GM18507 (cell line): ENCODE data around the gene NCOR2.

Experiments used
- DNase-seq: peaks from one replicate; pipeline ENCODE4 v3.0.0; 2011; ENCODE audit warnings: low read depth; ENCODE audit not compliant: insufficient read length; ENCODE audit errors: extremely low spot score
- FAIRE-seq: peaks from 2 replicates; lab custom pipeline; 2011; peaks lifted over from hg19 to GRCh38; lab: Jason Lieb, UNC

Gene NCOR2

DNA sequence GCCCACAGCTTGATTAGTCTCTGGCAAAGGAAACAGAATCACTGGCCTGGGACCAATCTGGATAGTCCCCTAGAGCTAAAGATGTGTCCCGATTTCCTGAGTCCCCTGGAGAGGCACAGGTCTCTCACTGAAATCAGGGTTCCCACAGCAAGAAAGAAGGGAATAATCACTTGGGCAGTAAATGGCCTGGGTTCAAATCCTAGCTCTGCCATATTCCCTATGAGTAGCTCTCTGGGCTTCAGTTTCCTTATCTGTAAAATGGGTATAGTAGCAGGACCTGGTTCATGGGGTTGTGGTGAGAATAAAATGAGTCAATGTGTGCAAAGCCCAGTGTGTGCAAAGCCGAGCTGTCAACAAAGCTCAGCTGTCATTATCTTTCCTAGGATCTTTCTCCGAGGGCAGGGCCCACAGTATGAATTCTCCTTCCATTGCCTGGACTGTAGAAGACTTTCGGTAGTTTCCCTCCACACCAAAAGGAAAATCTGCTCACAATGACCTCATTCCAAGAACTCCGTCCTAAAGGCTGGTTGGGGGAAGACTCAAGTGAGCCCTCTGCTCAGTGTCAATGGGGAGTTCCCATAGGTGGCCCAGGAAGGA is 12.6 kb upstream of the NCOR2 start:
- FAIRE-seq (no peak), DNase-seq (no peak)

DNA sequence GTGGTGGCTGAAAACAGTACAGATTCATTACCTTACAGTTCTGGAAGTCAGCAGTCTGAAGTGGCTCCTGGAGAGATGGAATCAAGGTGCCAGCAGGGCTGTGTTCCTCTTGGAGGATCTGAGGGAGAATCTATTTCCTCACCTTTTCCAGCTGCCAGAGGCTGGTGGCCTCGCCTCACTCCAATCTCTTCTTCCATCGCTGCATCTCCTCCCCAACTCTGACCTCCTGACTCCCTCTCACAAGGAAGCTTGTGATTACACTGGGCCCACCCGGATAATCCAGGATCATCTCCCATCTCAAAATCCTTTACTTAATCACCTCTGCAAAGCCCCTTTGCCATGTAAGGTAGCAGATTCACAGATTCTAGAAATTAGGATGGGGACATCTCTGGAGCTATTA is 11.4 kb upstream of the NCOR2 start:
- FAIRE-seq (no peak), DNase-seq (no peak)

DNA sequence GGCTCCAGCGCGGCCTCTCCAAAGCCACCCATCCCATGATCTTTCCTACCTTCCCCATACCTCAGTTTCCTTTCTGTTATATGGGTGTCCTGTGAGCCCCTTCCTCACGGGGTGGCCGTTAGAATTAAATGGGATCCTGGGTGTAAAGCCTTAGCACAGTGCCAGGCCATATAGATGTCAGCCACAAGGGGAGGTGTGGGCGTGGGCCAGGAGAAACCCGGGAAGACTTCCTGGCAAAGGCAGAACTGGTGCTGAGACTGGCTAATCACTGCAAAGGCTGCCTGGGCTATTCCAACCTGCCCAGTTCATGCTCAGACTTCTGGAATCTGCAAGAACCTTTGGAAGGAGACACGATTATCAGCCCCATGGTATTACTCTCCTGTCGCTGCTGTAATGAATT is 11.0 kb upstream of the NCOR2 start:
- DNase-seq = no peak
- no peak for FAIRE-seq

DNA sequence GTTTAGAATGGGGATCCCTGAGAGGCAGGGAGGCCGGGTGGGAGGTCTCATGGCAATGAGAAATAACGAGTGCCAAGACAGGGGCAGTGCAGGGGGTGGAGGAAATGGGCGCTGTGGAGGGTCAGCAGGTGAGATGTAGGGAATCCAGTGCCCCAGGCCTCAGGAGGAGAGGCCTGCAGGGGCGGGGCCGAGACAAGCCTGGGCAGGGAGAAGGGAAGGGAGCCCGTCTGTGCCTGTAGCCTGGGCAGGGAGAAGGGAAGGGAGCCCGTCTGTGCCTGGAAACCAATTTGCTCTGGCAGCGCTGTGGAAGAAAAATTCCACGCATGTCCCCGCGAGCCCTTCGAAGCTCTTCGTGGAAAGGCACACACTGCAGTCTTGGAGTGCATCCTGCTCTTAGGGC is 10.6 kb upstream of the NCOR2 start:
- DNase-seq (no peak), FAIRE-seq (no peak)

DNA sequence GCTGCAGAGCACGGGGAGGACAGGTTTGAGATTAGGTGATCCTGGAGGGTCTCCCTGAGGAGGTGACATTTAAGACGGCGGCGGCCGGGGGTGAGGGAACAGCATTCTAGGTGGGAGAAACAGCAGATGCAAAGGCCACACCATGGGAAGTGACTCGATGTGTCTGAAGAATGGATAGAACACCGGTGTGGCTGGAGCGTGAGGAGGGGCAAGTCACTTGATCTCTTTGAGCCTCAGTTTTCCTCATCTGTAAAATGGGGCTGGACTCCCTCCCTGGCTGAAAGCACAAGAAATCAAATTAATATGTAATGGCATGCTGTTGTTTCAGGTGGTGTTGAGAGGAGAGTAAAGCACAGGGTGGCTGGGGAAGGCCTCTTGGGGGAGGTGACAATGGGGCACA is 10.0 kb upstream of the NCOR2 start:
- FAIRE-seq (no peak), DNase-seq (no peak)

DNA sequence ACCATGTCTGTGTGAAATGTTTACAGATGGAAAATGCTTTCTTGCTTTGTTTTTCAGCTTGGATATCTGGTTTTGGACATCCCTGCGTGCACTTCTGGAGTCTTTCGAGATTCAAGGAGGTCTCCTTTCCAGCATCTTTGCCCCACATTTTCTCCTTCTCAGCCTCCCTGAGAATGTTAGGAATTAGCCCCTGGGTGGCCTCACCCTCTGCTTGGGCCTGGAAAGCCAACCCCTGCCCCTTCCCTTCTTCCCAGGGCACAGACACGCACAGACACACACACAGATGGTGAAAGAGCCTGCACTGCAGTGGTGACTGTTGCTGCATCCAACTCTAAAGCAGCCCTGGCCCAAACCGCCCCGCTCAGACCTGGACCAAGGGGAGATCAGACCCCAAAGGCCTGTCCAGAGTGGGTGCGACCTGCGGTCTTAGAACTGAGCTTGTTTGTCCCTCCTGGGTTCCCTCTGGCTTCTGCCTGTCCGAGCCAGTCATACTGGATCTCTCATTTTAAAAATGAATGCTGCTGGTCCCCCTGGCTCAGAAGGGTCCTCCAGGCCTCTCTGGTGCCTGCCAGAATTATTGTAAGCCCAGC is 8.7 kb upstream of the NCOR2 start:
- DNase-seq = no peak
- no peak for FAIRE-seq

DNA sequence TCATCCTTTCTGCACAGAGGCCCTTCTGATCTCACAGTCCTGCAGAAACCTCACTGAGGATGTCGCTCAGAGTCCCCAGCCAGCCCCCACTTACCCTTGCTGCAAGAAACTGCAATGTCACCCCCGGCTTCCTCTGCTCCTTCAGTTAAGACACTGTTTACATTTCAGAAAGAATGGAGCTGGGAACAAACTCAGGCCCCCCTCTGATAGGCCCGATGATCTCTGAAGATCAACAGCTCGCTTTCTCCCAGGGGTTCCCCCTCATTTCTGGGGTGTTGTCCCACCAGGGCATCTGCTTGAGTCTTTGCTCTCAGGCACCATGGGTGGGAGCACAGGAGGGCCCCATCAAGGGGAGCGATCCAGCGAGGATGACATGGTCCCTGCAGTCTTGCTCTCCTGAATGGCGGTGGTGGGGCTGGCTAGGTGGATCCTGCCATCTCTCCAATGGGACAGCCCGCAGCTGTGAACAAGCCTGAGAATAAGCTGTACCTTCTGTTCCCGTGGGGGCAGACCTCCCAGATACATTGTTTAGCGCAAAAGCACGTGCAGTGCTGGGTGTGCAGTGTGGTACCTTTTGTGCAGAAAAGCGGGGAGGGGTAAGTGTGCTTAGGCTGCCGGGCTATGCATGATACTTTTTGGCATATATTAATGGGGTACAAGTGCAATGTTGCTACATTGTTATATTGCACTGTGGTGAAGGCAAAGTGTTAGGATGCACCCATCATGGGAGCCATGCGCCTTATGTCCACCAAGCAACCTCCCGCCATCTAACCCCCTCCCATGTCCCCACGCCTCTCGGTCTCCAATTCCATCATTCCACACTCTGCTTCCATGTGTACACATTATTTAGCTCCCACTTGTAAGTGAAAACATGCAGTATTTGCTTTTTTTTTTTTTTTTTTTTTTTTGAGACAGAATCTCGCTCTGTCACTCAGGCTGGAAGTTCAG is 6.7 kb upstream of the NCOR2 start:
- no peak for DNase-seq
- FAIRE-seq = no peak

DNA sequence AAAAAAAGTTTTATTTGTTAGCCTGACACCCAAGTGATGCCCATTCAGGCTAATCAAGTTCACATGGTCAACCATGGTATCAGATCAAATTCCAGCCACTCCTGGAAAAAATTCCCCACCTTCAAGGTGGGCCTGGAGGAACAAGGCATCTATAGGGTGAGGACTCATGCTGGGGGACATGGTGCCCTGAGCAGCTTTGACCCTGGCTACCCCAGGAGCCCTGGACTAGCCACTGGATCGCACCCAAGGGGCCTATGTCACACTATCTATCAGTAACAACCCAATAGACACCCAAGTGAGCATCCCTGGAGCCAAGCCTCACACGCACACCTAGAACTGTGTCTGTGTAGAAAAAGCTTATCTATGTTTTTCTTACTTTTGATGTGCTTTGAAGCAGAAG is 4.1 kb upstream of the NCOR2 start:
- FAIRE-seq (no peak), DNase-seq (no peak)

DNA sequence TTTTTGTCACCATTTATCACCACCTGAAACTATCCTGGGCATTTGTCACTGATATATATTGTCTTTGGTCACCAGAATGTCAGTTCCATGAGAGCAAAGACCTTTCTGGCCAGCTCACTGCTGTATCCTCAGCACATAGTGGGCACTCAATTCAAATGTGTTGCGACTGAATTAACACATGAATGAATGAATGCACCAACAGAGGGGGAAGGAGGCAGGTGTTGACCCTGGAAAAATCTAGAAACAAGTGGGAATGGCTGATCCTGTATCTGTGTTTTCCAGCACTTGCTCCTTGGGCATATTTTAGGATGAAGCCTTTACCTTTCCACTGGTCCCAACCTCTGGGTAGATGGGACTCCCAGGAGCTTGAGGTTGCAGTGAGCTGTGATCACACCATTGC is 3.4 kb upstream of the NCOR2 start:
- DNase-seq = no peak
- FAIRE-seq = no peak

DNA sequence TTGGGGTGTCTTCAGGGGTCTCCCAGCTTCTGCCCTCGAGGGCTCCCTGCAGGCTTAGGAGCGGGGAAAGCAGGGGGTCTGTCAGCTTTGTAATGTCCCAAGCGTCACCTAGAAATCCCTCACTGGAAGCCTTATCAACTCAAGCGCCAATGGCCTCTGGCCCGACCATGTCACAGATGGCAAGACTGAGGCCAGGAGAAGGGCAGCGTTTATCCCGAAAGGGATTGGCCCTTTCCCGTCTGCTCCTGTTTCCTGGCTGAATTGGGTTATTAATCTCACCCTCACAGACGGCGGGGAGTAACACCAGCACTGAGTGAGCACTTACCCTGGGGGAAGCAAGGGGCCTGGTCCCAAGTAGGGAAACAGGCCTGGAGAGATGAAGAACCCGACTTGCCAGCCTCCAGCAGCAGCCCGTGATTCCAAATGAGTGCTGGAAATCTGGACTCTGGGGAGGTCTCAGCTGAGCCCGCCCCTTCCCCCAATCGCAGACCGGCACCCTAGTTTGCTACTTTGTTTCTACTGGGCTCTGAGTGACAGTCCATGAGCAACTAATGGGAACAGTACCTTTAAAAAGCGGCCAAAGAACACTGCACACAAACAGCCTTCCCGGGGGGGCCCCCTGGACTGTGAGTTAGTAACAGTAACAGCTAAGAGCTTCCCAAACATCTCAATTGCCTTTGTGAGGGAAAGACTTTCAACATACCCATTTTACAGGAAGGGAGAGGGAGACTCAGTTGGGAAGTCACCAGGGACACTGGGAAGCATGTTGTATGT is 2.1 kb upstream of the NCOR2 start:
- no peak for DNase-seq
- FAIRE-seq = no peak

DNA sequence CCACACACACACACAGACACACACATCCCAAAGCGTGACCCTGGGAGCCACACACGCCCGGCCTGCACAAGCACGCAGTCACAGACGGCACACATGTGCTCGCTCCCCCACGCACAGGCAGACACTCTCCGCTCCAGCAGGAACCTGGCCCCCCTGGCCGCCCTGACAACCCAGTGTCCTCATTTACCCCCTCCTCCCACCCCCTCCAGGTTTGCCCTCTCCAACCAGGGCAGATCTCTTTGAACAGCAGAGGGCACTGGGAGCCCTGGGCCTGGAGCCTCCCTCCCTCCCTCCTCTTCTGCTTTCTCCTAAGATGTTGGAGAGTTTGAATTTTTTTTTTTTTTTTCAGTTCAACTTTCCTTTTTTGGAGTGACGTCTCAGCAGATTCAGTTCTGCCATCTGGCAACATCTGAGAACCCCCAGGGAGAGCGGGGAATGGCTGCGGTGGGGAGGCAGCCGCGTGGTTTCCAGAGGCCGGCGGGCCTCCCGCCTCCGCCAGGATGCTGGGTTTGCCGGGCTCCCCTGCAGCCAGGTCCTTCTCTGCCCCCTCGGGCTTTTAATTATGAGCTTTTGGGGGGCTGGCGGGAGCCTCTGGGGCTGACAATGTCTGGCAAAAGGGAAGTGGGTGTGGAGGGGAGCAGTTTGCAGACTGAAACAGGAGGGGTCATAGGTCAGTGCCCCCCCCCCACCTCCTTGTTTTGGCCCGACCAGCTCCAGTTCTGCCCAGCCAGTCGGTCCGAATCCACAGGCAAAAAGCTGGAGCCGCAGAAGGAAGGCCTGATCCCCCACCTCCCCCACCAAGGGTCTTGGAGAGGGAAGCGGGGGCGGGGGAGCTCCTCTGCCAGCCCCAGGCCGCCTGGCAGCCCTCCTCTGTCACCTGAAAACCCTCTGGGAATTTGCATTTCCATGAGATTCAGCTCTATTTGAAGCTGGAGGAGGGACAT is 1.3 kb upstream of the NCOR2 start:
- DNase-seq = no peak
- peak; percentile 91 for FAIRE-seq

DNA sequence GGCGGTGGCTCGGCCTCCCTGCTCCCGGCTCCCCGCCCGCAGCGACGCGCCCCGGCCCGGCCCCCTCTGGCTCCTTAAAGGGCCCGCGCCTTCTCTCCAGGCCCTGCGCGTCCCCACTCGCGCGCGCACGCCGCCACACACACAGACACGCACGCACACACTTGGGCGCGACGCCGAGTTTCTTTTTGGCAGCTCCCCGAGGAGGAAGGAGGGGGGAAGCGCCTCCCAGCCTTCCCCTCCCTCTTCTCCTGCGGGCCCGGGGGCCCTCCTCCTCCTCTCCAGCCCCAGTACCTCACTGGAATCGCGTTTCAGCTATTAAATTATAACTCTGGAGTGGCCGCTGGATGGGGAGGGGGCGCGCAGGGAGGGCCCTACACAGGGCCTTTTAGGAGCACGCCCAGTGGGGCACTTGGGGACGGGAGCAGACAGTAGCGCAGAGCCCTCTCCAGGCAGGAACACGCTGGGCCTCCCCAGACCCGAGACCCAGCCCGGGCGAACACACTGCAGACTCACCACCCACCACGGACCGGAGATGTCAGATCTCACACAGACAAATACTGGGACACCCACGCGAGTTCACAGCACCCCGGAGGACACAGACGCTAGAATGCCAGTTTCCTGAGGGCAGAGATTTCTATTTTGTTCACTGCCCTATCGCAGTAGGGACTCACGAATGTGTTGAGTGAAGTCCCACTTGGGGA is 411 bp upstream of the NCOR2 start:
- FAIRE-seq = no peak
- peak; percentile 88 for DNase-seq

DNA sequence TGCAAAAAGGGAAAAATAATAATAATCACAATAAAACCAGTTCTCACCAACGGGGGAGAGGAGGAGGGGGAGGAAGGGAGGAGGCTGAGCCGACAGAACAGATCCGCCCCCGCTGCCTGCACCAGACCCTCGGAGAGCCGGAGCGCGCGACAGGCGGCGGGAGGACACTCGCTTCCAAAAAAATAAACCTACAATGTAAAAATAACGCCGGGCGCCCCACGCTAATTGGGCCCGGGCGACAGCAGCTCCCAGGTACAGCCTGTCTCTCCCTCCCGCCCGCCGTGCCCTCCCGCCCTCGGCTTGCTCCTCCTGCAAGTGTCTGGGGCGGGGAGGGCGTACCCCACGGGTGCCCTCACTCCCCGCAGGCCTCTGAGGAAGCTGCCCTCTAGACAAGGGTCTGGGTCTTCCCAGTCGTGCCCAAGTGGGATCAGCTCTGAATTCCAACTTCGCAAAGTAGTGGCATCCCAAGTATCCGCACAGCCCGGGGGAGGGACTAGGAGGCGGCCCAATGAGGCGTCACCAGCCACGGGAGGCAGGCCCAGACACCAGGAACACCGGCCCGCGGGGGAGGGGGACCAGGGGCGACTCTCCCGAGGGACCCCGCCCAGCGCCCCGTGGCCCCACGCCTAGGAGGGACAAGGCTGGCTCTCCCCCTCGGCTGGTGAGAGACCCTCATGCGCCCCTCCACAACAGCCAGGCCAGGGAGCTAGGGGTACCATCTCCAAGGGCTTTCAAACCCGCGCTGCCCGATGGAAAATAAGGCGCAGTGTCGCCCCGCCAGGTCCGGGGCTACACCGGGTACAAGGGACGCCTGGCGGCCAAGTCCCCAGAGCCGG is 1.0 kb downstream of the NCOR2 start:
- no peak for DNase-seq
- FAIRE-seq = peak; percentile 77

DNA sequence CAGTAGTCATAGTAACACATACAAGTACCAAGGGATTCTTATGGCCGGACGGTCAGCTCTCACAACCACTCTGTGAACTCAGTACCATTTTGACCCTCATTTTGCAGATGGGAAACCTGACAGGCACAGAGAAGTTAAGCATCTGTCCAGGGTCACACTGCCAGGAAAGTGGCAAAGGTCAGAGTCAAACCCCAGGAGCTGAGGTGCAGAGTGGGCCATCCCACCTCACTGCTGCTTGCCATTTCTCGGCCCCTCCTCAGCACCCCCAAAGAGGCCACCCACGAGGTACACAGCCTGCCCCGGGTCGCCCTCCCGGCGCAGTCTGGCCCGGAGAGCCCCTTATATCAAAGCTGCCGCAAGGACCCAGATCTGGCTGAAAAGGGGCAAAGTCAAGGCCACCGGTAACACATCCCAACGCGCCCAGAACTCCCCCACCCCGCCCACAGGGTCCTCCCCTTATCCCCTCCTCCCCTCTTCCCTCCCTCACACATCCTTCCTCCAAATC is 1.7 kb downstream of the NCOR2 start:
- DNase-seq = no peak

DNA sequence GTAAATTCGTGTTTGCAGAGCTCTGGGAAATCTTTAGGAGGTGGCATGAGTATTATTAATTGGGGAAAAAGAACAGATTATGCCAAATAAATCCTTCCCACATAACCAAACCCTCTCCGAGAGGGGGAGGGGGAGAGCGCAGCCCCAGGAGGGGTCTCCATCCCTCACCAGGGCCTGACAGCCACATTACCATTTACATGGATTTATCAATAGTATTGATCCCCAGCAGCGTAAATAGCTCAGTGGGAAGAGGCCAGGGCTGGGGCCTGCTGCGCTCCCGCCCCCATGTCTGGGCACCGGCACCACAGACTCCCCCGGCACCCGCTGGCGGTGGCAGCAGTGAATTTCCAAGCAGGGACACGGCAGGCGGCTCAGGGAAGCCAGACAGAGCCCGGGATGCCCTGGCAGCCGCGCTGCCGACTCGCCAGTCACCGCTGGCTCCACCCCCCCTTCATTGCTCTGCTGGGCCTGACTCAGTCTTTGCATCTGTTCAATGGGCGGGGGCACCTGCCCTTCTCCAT is 2.4 kb downstream of the NCOR2 start:
- FAIRE-seq (peak; percentile 44), DNase-seq (no peak)

More for the DNA sequence above, 1.7 kb downstream of the NCOR2 start:
- peak; percentile 33 for FAIRE-seq

DNA sequence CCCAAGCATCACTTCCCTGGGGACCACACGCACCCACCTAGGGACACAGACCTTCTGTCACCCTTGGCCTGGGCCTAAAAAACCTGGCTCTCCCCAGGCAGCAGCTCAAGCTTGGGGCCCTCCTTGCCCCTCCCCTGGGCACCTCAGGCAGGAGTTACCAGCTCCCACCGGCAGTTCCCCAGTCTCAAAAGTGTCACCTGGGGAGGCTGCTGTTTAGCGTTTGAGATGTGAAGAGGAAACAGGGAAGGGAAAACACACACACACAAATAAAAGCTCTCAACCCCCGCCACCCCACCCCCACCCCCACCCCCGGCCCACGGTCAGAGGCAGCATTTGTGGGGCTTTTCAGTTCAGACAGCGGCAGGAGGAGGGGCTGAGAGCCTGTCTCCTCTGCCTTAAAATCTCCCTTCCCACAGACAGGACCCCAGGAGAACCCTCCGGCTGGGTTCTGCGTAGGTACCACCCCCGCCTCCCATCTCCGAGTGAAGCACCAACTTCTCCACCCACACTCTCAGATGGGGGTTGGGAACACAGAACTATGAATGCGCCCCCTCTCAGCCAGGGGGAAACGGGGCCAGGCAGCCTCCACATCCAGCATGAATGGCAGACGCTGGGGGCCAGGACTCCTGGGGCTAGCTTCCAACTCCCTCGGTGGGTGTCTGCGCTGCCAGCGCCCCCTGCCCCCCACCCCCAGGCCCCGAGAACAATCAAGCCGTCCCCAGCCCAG is 3.0 kb downstream of the NCOR2 start:
- DNase-seq (no peak), FAIRE-seq (no peak)

DNA sequence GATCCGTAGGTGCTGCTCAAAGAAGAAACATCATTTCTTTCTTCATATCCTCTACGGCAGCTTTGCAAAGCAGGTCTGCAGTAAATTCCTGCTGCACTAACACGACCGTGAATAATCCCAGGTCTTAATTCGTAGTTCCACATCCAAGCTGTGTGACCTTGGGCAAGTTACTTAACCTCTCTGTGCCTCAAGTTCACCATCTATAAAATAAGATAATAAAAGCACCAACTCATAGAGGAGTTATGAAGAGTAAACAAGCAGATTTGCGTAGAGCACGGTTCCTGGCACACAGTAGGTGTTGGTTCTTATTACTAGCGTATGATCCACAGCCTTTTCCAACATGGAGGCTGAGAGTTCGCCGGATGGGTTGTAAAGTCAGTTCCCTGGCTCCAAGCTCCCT is 3.6 kb downstream of the NCOR2 start:
- FAIRE-seq (no peak), DNase-seq (no peak)
